HG03342 (cell line): ENCODE data around the gene PEAR1.

Experiments
- ATAC-seq: cut with Tn5 transposase; IDR thresholded peaks from one replicate; pipeline ENCODE4 v1.9.1; 2021; ENCODE audit warnings: mild to moderate bottlenecking, moderate library complexity; ENCODE audit not compliant: unreplicated experiment

Gene PEAR1

DNA sequence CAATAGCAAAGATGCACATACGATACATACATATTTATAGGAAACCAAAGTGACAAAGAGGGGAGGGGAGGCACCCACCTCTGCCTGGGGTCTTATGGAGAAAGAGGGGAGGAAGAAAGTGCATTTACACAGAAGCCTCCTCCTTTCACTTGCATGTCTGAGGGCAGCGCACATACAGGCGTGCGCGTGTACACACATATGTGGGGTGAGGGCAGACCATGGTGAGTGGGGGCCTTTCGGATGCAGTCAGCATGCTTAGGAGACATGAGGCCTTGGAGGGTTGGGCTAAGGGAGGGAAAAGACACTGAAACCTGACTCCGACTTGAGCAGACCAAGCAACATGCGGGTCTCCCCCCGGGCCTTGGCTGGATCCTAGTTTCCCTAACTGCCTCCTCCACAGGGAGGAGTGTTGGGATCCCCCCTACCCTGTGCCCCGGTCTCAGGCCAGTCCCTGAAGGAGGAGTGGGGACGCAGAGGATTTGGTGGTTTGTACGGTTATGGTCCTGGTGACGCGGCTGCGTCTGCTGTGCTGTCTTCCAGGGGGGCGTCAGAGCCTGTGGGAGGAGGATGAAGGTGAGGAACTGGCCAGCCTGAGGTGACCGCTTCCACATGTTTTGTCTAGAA is 42.1 kb downstream of the PEAR1 start:
- ATAC-seq = no peak

- no peak for ATAC-seq
These were observed 42.7 kb downstream of the PEAR1 start for GRCh38 chr1:156936191-156936590.

DNA sequence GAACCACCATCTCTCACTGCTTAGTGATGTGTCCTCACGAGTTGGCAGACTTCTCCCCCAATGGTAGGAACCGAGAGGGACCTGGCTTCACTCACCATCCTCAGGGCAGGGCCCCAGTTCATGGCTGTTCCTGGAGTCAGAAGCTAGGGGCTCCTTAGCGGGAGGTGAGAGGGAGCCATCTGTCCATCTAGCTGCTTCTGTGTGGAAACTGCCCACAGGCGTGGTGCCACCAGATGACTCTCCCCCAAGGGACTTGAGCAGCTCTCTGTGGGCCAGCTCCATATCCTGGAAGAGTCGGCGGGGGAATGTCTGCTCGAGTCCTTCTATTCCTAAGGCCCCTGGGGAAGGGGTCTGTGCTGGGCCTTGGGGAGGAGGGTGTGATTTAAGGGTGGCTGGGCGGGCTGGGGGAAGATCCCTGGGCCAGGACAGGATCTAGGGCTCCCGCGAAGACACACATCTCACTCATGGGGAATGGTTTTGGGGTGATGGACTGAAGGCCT is 43.3 kb downstream of the PEAR1 start:
- no peak for ATAC-seq

DNA sequence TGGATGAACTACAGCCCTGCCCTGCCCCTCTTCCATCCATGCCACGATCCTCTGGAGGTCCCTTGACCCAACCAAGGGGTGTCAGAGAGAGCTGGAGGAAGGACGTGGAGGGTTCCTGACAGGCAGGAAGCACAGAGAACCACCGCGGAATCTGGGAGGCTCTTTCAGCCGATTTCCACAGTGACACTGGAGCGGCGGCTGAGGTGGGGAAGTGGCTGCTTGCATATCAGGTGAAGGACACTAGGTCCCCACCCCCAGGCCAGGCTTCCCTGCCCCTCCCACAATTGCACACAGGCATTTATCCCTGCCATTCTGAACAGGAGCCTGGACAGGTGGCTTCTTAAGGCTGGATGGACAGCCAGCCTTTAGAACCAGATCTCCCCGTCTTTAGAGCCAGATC is 44.4 kb downstream of the PEAR1 start:
- ATAC-seq = no peak

DNA sequence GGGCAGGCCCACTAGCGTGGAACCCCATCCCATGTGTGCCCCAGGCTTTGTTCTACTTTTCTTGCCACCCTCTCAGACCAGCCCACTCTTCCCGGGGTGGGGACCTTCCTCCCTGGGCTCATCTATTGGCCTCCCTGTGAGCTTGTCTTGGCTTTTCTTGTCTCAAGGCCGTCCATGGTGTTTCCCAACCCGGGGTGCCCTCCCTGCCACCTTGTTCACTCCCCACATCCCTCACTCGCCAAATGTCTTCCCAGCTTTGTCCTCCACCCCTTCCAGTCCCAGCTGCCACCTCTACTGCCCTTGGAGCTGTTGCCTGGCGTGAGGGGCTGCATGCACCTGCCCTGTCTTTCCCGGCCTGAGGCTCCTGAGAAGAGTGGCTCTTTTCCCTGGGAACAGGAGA is 45.3 kb downstream of the PEAR1 start:
- no peak for ATAC-seq

GRCh38 chr1:156939786-156940334 is 46.3 kb downstream of the PEAR1 start:
- no peak for ATAC-seq

- ATAC-seq = no peak
These were observed 48.2 kb downstream of the PEAR1 start for GRCh38 chr1:156941675-156942074.

DNA sequence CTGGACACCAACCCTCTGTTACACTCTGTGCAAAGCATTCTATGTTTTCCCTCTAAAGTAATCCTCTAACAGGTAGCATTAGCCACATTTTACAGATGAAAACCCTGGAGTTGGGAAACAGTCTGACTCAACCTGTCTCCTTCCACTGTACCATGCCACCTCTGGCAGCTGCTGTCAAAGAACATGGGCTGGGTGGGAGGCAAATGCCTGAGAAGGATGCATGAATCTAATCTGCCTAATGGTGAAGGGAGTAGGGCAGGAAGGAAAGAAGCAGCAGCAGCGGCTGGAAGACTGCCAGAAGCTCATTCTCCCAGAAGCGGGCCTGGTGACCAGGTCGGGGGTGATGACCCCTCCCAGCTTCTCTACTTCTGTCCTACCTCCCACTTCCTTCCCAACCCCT is 48.7 kb downstream of the PEAR1 start:
- no peak for ATAC-seq

- no peak for ATAC-seq
These were observed 49.1 kb downstream of the PEAR1 start for GRCh38 chr1:156942576-156942975.

- no peak for ATAC-seq
These were observed 50.2 kb downstream of the PEAR1 start for GRCh38 chr1:156943756-156944155.

DNA sequence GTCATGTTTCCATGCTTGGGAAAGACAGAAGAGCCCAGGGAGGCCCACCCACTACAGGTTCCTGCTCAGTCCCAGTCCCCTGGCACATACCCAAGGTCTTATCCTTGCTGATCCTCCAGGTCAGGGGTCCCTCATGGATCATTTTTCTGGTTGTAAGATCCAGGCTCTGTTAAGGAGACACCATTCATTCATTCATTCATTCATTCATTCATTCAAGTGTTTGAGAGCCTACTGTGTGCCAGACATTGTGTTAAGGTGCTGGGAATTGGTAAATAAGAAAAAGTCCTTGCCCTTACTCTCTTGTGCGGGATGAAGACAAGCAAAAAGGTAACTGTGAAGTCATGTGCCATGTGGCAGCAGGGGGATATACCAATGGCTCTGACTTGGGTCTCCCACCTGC is 50.8 kb downstream of the PEAR1 start:
- no peak for ATAC-seq

- no peak for ATAC-seq
These were observed 51.3 kb downstream of the PEAR1 start for GRCh38 chr1:156944848-156945247.

DNA sequence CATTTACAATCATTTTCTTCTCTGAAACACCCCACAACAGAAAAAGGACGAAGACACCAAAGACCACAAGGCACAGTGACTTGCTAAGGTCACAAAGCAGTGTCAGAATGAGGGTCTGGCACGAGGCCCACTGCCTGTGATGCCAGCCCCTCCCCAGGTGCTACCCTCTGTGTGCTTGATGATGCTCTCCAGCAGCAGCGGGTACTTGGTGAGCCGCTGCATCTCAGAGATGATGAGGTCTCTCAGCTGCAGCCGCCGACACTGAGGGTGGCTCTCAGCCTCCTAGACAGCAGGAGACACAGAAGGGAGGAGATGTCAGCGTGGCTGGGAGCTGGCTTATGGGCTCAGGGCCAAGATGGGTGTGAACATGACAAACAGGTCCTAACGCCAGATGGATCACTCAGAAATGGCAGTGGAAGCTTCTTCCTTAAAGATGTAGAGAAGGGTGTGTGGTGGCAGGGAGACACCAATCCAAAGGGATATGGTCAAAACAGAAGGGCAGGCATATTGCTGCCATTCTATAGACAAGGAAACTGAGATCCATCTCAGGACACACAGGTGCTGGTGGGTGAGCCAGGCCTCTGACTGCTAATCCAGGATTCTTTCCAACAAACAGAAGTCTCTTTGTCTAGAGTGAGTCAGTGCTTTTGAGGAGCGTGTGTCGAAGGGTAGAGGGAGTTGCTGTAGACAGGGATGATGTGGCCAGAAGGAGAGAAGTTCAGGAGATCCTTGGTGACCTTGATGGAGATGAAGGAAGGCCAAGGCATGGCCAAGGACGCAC is 52.6 kb downstream of the PEAR1 start:
- no peak for ATAC-seq

DNA sequence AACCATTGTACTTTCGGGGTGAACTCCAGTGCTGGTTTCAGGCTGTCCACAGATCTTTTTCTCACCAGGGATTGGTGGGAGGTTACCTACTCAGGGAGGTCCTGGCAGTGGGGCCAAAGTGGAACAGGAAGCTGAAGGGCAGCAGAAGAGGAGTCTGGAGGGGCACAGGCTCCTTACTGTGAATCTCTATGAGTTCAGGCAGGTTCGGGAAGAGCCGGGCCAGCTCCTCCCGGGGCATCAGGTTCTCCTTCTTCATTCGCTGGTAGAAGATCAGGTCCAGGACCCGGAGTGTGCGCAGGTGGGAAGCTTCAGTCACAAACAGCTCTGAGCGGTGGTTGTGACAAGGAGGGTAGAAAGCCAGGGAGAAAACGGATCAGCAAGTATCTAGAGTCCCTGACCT is 53.6 kb downstream of the PEAR1 start:
- no peak for ATAC-seq

- ATAC-seq = no peak
These were observed 54.5 kb downstream of the PEAR1 start for GRCh38 chr1:156947818-156948525.

GRCh38 chr1:156948708-156949107 is 55.2 kb downstream of the PEAR1 start:
- no peak for ATAC-seq

DNA sequence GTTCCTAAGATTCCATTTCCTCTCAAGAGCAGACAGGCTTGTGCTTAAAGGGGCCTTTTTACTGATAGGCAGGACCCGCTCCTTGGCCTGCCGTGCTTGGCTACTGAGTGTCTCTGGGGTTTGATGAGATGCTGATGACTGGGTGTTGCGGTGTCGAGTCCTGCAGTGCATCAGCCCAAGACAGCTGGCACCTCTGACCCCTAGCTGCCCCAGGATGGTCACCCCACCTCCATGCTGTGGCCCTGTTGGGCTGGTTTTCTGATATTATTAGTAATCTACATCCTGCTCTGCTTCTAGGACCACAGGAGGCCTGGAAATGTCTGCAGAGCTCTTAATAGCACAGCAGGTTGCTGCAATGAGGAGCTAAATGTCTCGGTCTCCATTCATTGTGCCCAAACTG is 55.6 kb downstream of the PEAR1 start:
- ATAC-seq = no peak

DNA sequence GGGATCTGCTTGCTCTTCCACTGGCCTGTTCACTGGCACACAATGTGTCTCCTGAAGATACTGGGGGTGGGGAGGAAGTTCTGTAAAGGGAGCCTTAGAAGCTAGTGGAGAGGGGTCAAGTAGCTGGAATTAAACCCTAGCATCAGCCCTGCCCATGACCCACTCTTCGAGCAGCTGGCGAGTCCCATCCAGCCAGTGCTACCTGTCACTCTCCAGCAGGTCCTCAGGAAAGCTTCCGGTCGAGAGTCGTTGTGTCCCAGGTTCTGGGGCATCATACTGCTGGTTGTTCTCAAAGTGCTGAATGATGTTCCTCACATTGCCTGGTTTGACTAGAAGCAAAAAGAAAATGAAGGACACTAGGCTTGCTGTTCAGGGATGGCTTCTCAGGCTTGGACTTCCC is 57.9 kb downstream of the PEAR1 start:
- ATAC-seq = no peak

DNA sequence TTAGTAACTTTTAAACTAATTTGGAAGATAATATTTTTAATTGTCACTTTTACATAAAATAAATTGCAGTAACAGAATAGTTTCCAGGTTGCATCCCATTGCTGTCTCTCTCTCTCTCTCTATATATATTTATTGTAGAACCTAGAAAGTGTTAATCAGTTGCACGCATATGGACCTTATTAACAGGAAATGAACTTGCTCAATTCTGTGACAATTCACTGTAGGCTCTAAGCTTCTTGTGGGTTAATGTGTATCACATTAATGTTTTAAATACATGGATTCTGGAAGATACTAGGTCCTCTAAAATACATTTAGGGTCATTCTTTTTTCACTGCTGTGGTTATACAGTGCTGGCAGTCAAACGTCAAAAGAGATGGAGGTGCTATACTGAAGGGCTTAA is 60.1 kb downstream of the PEAR1 start:
- no peak for ATAC-seq

DNA sequence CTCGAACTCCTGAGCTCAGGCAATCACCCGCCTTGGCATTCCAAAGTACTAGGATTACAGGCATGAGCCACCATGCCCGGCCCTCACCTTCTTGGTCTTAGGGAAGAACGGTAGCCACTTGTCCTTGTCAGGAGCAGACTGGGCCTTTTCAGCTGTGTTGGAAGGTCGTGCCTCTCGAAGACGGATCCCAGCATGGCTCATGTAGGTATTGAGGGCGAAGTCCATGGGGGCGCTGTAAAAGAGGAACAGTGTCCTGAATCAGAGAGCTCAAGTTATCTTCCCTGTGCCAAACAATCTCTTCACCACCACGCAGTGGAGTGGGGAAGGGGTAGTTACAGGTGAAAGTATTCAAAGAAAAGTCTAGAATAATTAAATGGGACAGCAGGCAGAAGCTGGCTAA is 62.8 kb downstream of the PEAR1 start:
- no peak for ATAC-seq

GRCh38 chr1:156957634-156958033 is 64.1 kb downstream of the PEAR1 start:
- no peak for ATAC-seq
